ENCODE data around the gene DYNC2LI1. TPM values are rescaled to one million over a fixed set of nuclear protein-coding genes. Genes with fewer than 3 reads are reported as not detected.

Gene DYNC2LI1
- total and polyA plus RNA-seq, 2 of the 8 experiments (the other 6 are each of a cell fraction or from before 2014, with no cell fraction given), result 3.9 to 7.6 TPM

- no peak overlapping the region for H3K9ac ChIP-seq (replicated peaks in 1 of 4; ENCODE audit: extremely low read depth in 1 of 4, low read depth in 3 of 4, low read length in 3 of 4)
- no peak overlapping the region for H3K18ac ChIP-seq (ENCODE audit: extremely low read depth, low read length)
- H3K9me3 ChIP-seq (ENCODE audit: insufficient read depth in 2 of 2, low read depth in 1 of 2, low read length in 1 of 2), result no peaks in the 10 kb centered on the region
- no peak overlapping the region for H3K23ac ChIP-seq (ENCODE audit: insufficient read length)
- H4K5ac ChIP-seq (ENCODE audit: insufficient read length, low read depth, low read length), result no peak overlapping the region
- H3K56ac ChIP-seq (replicated peaks; ENCODE audit: insufficient read length, low read depth, low read length), result no peak overlapping the region
- no peak overlapping the region for H3K4ac ChIP-seq (replicated peaks; ENCODE audit: insufficient read length, low read depth, low read length)
- H4K20me1 ChIP-seq (replicated peaks in 1 of 2; ENCODE audit: control insufficient read depth in 1 of 2, insufficient read depth in 2 of 2, low read length in 2 of 2), result no peaks in the 10 kb centered on the region
- ChIA-PET CTCF (ENCODE audit: partially characterized antibody) (interaction anchor here (1.3 to 2.3 kb wide), 3 partner anchors 11 to 236 kb away, joined by 4 to 9 read pairs (median 8); no protein-coding TSS in a partner anchor), POLR2A (ENCODE audit: partially characterized antibody) (interaction anchor here (0.6 kb wide), 1 partner anchor 342 kb away, joined by 3 read pairs; no protein-coding TSS in a partner anchor)
- 93% methylated on average over 5 of the region's 5 CpGs; no CpG with 5 or more reads in 1 of the 2 experiments for WGBS, 2 experiments (ENCODE audit: extremely low coverage in 1 of 2, insufficient coverage in 1 of 2, insufficient read length in 1 of 2, insufficient replicate concordance in 2 of 2, low coverage in 1 of 2, low lambda C conversion rate in 2 of 2, missing lambda C conversion rate in 1 of 2)
- H2BK5ac ChIP-seq (ENCODE audit: low read depth, low read length), result no peak overlapping the region
- FAIRE-seq (no peak), DNase-seq (ENCODE audit: low read depth in 1 of 2, low spot score in 2 of 2) (peak in 1 of 2 experiments; percentile 37)
- no peaks in the 10 kb centered on the region for H3K27me3 ChIP-seq (replicated peaks in 1 of 4; ENCODE audit: control insufficient read depth in 3 of 4, extremely low read depth in 1 of 4, insufficient read depth in 3 of 4, low read length in 3 of 4)
- H2BK20ac ChIP-seq (ENCODE audit: low read length), result no peak overlapping the region
- no peak overlapping the region for H3K4me2 ChIP-seq (ENCODE audit: insufficient read depth in 1 of 2, low read depth in 2 of 2, low read length in 2 of 2)
- no peak overlapping the region for H3K27ac ChIP-seq (ENCODE audit: low read depth, low read length)
- H2BK15ac ChIP-seq (ENCODE audit: low read length), result no peak overlapping the region
- H3K79me1 ChIP-seq (ENCODE audit: low read depth, low read length), result no peaks in the 10 kb centered on the region
- H3K36me3 ChIP-seq (ENCODE audit: control insufficient read depth in 2 of 4, insufficient read depth in 4 of 4, low read length in 3 of 4), result no peaks in the 10 kb centered on the region
- no peak overlapping the region for H2BK12ac ChIP-seq (ENCODE audit: low read depth, low read length)
- no peaks in the 10 kb centered on the region for H3K79me2 ChIP-seq (ENCODE audit: control insufficient read depth in 1 of 2, insufficient read depth in 2 of 2, low read length in 2 of 2)
- no peak overlapping the region for H2AK5ac ChIP-seq (ENCODE audit: low read depth, low read length)
- H4K8ac ChIP-seq (ENCODE audit: extremely low read depth, insufficient read depth, low read length), result no peak overlapping the region
- TF ChIP-seq USF2 (IDR thresholded peaks at IDR 0.05; ENCODE audit: low read length), result no peak
- no peak for TF ChIP-seq ATF3 (IDR thresholded peaks at IDR 0.05; ENCODE audit: insufficient read depth, low read depth, low read length)
- TF ChIP-seq POLR2A (IDR thresholded peaks at IDR 0.05; ENCODE audit: control extremely low read depth in 1 of 2, low read depth in 2 of 2, low read length in 2 of 2), result no peak
- H2BK120ac ChIP-seq (replicated peaks; ENCODE audit: low read depth, low read length), result no peak overlapping the region
- H3K4me3 ChIP-seq (ENCODE audit: extremely low read depth in 1 of 4, insufficient read depth in 2 of 4, low read depth in 3 of 4, low read length in 4 of 4), result no peak overlapping the region
- H3K4me1 ChIP-seq (replicated peaks in 1 of 4; ENCODE audit: control insufficient read depth in 3 of 4, insufficient read depth in 4 of 4, low read length in 3 of 4), result peaks cover 0 to 6% (median 2%) of the 10 kb centered on the region in 4 experiments; a peak in 3 of 7 replicates
- no peaks in the 10 kb centered on the region for H3K23me2 ChIP-seq (ENCODE audit: low read depth, low read length)
- H4K91ac ChIP-seq (replicated peaks; ENCODE audit: insufficient read length, low read length), result no peak overlapping the region
- H2AFZ ChIP-seq (ENCODE audit: low read length), result no peak overlapping the region
- no peak overlapping the region for H3K14ac ChIP-seq (ENCODE audit: insufficient read length)
Measured at GRCh38 chr2:43840965-43841364, 67.1 kb downstream of the DYNC2LI1 start.
